Activated T-cell treated with anti-CD3 and anti-CD28 coated beads, Interleukin-2, amount 50 U/mL, for 4 hours (primary cell): ENCODE data around the gene SHOC2. TPM values are rescaled to one million over a fixed set of nuclear protein-coding genes. Genes with fewer than 3 reads are reported as not detected.
"Not testable (repeated sequence)": the region's sequence is repeated elsewhere in the genome, so short reads cannot be mapped to it uniquely, and the experiment has no call there.

Source experiments
- ATAC-seq, 2 donors: fragments of 200-7000 bp; cut with Tn5 transposase; one replicate each; pipeline ENCODE4 v1.10.0; 2021
- DNase-seq: peaks from one replicate; pipeline ENCODE4 v3.0.0-alpha.2; 2020
- H3K27me3 Mint-ChIP-seq: one replicate; pipeline ENCODE4 v1.8.0; 2021; ENCODE audit warnings: low read depth, mixed read lengths
- H3K36me3 Mint-ChIP-seq: one replicate; pipeline ENCODE4 v1.8.0; 2022; ENCODE audit warnings: mixed read lengths; ENCODE audit not compliant: insufficient read depth
- H3K4me1 Mint-ChIP-seq: one replicate; pipeline ENCODE4 v1.8.0; 2021; ENCODE audit warnings: low read depth, mixed read lengths
- H3K4me3 Mint-ChIP-seq: one replicate; pipeline ENCODE4 v1.8.0; 2021; ENCODE audit warnings: mild to moderate bottlenecking, moderate library complexity, mixed read lengths
- H3K9me3 Mint-ChIP-seq: one replicate; pipeline ENCODE4 v1.8.0; 2021; ENCODE audit warnings: mixed read lengths
- total RNA-seq, 3 donors: library from RNA; stranded (reverse); gene quantifications; one replicate each; pipeline ENCODE4 v1.2.1, GENCODE V29; 2021

The SHOC2 gene
- total RNA-seq, 3 donors from 2014 or later: 33.0 to 43.3 (median 41.8) TPM

DNA sequence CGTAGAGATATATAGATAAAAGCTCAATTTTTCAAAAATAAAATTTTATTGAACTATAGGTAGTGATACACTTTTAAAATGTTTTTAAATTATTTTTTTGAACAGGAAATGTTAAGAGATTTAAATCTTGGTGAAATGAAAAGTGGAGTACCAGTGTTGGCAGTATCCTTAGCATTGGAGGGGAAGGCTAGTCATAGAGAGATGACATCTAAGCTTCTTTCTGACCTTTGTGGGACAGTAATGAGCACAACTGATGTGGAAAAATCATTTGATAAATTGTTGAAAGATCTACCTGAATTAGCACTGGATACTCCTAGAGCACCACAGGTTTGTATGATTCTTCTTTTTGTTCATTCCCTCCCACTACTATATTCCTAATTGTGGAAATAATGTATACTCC, 31.8 kb upstream of the SHOC2 start:
- Mint-ChIP-seq H3K4me3 (no peak overlapping the region), H3K4me1 (peaks cover 56% of the 10 kb centered on the region), H3K27me3 (no peaks in the 10 kb centered on the region), H3K36me3 (peaks cover 43% of the 10 kb centered on the region), H3K9me3 (no peaks in the 10 kb centered on the region)
- DNase-seq: no peak
- no peak for ATAC-seq

GRCh38 chr10:110892602-110893288, 26.7 kb upstream of the SHOC2 start:
- no peaks in the 10 kb centered on the region for H3K27me3 Mint-ChIP-seq
- no peak overlapping the region for H3K4me3 Mint-ChIP-seq
- no peak for ATAC-seq
- H3K4me1 Mint-ChIP-seq: peaks cover 48% of the 10 kb centered on the region
- peaks cover 34% of the 10 kb centered on the region for H3K36me3 Mint-ChIP-seq
- H3K9me3 Mint-ChIP-seq: no peaks in the 10 kb centered on the region
- no peak for DNase-seq

- ATAC-seq: peak; percentile 84
- H3K36me3 Mint-ChIP-seq: peaks cover 32% of the 10 kb centered on the region
- no peaks in the 10 kb centered on the region for H3K27me3 Mint-ChIP-seq
- no peak for DNase-seq
- no peaks in the 10 kb centered on the region for H3K9me3 Mint-ChIP-seq
- H3K4me3 Mint-ChIP-seq: no peak overlapping the region
- peaks cover 45% of the 10 kb centered on the region for H3K4me1 Mint-ChIP-seq
Measured at GRCh38 chr10:110893559-110894179, 25.7 kb upstream of the SHOC2 start.

DNA sequence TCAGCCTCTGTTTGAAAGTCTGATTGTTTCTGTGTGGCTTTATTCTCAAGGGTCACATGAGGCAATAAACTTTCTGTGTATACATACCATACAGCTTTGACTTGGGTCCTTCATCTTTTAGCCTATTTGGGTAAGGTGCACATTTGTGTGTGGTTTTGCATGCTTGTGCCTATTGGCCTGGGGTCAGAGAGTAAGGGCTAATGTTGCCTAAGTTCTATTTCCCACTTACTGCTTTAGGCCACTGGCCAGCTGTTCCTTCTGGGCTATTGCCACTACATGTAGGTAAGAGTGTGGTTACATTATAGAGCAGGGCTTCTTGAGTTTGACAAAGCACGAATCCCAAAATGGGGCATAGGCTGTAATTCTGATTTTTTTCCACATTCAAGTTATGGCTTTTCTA, 22.2 kb upstream of the SHOC2 start:
- peaks cover 40% of the 10 kb centered on the region for H3K4me1 Mint-ChIP-seq

DNA sequence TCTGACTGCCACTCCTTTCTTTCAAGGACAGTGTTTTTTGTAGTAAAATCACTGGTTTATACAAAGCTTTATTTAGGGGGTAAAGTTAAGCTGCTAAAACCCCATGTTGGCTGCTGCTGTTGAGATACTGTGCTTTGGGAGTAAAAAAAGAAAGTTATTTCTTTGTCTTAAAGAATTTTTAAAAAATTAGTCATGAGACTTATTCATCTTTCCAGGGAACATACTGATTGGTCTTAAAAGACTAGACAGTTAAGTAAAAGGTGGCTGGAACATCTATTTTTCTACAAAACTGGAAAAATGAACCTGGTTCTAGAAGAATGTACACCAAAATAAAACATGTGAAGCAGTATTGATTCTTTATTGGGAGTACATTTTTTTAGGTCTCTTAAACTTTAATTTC, 21.0 kb upstream of the SHOC2 start:
- H3K4me1 Mint-ChIP-seq: peaks cover 45% of the 10 kb centered on the region

More for the DNA sequence above, 22.2 kb upstream of the SHOC2 start:
- no peak for ATAC-seq
- Mint-ChIP-seq H3K9me3 (no peaks in the 10 kb centered on the region), H3K36me3 (peaks cover 28% of the 10 kb centered on the region), H3K4me3 (no peak overlapping the region), H3K27me3 (no peaks in the 10 kb centered on the region)
- no peak for DNase-seq

GRCh38 chr10:110900983-110901382, 18.4 kb upstream of the SHOC2 start:
- Mint-ChIP-seq H3K4me3 (no peak overlapping the region), H3K9me3 (no peaks in the 10 kb centered on the region), H3K4me1 (peaks cover 44% of the 10 kb centered on the region), H3K36me3 (peaks cover 17% of the 10 kb centered on the region), H3K27me3 (no peaks in the 10 kb centered on the region)
- ATAC-seq: no peak
- DNase-seq: no peak

More for the DNA sequence above, 21.0 kb upstream of the SHOC2 start:
- H3K4me3 Mint-ChIP-seq: no peak overlapping the region
- DNase-seq: no peak
- peaks cover 28% of the 10 kb centered on the region for H3K36me3 Mint-ChIP-seq
- no peaks in the 10 kb centered on the region for H3K27me3 Mint-ChIP-seq
- ATAC-seq: no peak
- no peaks in the 10 kb centered on the region for H3K9me3 Mint-ChIP-seq

DNA sequence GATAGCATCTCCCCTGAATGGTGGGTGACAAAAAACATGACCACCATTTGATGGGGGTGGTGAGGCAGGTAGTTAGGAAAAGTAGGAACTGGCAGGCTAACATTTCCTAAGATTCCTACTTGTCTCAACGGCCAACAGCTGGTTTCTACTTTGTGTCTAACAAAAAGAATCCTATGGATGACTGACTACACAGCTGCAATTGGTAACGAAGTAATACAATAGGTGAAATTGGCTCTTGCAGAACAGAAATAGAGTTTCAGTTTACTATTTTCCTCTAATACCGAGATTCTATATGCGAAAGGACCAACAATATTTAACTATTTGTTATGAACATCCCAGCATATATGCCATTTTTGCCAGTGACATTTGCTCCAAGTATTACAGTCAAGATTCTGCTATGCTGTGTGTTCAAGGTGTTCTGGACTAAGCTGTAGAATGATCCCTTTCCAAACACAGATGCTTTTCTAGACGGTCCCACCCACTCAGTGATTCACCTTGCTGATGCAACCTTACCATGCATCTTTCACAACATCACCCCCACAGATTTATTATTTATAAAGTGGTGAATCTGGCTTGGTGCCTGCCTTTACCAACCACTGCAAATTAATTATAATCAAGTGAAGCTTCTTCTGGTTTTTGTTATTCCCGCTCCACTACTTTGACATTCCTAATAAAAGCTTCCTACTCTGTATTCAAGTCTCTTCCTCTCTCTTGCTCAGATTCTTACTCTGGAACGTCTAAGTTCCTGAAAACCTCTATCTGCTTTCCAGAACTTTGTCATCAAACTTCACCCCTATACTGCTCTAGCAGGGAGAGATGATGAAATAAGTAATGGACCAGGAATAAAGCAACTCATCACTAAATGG, 17.2 kb upstream of the SHOC2 start:
- Mint-ChIP-seq H3K4me1 (peaks cover 34% of the 10 kb centered on the region), H3K27me3 (no peaks in the 10 kb centered on the region), H3K36me3 (peaks cover 15% of the 10 kb centered on the region), H3K9me3 (no peaks in the 10 kb centered on the region), H3K4me3 (no peak overlapping the region)
- ATAC-seq: peak; percentile 68 to 72
- peak; percentile 36 for DNase-seq

DNA sequence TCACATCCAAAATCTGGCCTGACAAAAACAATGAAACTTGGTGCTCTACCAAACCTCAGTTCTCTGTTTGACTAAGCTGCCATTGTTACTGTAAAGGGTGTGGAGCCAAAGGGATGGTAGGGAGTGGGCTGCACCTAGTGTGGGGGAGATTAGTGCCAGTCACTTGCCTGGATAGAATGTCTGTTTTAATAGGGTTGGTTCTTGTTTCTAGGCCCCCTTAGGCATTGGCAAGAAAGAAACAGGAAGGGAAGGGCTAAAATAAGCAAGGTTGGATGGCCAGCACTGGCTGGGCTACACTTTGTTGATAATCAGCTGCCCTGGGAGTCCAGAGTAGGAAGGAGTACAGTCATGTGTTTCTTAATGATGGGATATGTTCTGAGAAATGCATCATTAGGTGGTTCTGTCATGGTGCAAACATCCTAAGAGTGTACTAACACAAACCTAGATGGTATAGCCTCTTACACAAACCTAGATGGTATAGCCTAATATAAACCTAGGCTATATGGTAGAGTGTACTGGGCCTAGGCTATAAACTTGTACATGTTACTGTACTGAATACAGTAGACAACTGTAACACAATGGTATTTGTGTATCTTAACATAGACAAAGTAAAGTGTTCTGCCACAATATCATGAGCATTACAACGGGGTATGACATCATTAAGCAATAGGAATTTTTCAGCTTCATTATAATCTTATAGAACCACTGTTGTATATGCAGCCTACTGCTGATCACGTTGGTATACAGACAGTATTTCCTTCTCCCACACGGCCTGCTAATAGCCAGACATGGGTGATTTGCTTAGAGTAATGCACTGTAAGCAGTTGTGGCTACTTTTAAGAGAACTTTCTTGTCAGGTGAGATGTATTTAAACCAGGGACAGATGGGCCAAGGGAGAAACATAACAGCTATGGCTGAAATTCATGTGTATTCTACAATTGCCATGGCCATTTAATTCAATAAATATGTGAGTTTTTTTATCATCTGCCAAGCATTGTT, 15.8 kb upstream of the SHOC2 start:
- H3K4me3 Mint-ChIP-seq: no peak overlapping the region

DNA sequence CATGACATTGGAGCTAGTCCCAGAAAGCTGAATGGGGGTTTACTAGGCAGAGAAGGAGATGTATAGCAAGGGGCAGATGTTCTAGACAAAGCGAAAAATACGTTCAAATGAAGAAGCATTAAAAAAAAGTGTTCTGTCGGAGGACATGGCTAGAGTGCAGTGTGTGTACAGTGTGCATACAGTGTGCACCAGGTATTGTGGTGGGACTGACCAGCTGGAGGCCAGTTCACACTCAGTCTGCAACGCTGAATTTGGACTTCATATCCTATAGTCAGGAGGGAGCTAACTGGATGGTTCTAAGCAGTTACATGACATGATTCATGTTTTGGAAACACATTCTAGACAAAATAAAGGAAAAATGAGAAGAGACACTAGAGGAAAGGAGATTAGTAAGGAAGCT, 9.3 kb upstream of the SHOC2 start:
- ATAC-seq: no peak
- Mint-ChIP-seq H3K9me3 (no peaks in the 10 kb centered on the region), H3K27me3 (no peaks in the 10 kb centered on the region), H3K4me3 (no peak overlapping the region), H3K4me1 (peaks cover 17% of the 10 kb centered on the region), H3K36me3 (peaks cover 22% of the 10 kb centered on the region)
- no peak for DNase-seq

More for the DNA sequence above, 15.8 kb upstream of the SHOC2 start:
- H3K36me3 Mint-ChIP-seq: peaks cover 14% of the 10 kb centered on the region
- no peaks in the 10 kb centered on the region for H3K9me3 Mint-ChIP-seq
- H3K4me1 Mint-ChIP-seq: peaks cover 37% of the 10 kb centered on the region
- no peak for DNase-seq
- H3K27me3 Mint-ChIP-seq: no peaks in the 10 kb centered on the region
- peak; percentile 82 to 87 for ATAC-seq

DNA sequence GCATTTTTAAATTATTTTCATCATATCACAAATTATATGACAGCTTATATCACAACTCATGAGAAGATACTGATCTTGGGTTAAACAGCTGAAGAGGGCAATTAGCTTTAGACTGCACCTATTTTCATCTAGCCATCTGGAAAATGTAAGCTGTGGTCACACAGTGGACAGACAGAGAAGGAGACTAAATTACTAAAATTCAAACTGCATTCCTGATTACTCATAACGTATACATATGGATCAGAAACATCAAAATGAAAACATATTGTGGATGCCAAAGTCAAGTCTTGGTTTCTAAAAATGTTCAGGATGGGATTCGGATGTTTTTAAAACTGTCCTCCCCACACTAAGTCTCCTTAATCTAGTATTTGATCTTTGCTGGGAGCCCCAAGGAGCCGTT, 7.0 kb upstream of the SHOC2 start:
- Mint-ChIP-seq H3K4me3 (no peak overlapping the region), H3K27me3 (no peaks in the 10 kb centered on the region), H3K36me3 (peaks cover 21% of the 10 kb centered on the region), H3K9me3 (no peaks in the 10 kb centered on the region), H3K4me1 (peaks cover 24% of the 10 kb centered on the region)
- no peak for DNase-seq
- no peak for ATAC-seq

DNA sequence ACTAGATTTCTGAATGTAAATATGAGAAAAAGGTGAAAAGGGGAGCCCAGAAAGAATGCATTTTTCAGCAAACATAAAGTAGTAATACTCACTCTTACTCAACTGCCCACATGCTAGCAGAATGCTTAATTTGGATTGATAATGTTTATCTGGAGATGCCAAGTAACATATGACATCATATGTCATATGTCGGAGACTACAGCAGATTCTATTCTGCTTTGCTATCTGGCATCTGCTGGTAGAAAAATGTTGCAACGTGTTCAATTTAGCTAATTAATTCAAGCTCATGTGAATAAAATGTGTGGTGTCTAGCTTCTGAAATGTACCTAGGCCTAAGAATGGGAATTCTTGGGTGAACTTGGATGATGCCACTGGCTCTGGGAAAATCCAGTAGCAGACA, 5.0 kb upstream of the SHOC2 start:
- Mint-ChIP-seq H3K36me3 (peaks cover 21% of the 10 kb centered on the region), H3K27me3 (no peaks in the 10 kb centered on the region), H3K9me3 (no peaks in the 10 kb centered on the region), H3K4me3 (no peak overlapping the region), H3K4me1 (peaks cover 26% of the 10 kb centered on the region)
- ATAC-seq (no peak), DNase-seq (no peak)

GRCh38 chr10:110915035-110915434, 4.4 kb upstream of the SHOC2 start:
- H3K4me1 Mint-ChIP-seq: peaks cover 26% of the 10 kb centered on the region
- no peak overlapping the region for H3K4me3 Mint-ChIP-seq
- H3K27me3 Mint-ChIP-seq: no peaks in the 10 kb centered on the region
- DNase-seq: no peak
- no peaks in the 10 kb centered on the region for H3K9me3 Mint-ChIP-seq
- no peak for ATAC-seq
- H3K36me3 Mint-ChIP-seq: peaks cover 20% of the 10 kb centered on the region

- not testable (repeated sequence) for H3K9me3 Mint-ChIP-seq, DNase-seq, H3K27me3 Mint-ChIP-seq, H3K4me3 Mint-ChIP-seq, ATAC-seq
- peaks cover 15% of the 10 kb centered on the region for H3K36me3 Mint-ChIP-seq
- H3K4me1 Mint-ChIP-seq: peaks cover 26% of the 10 kb centered on the region
Measured at GRCh38 chr10:110915600-110915999, 3.8 kb upstream of the SHOC2 start.
